ENCODE measurements around the gene PLOD3.
A peak's percentile ranks its signal among the peaks of the same experiment; 100 is the strongest.

PLOD3 gene

GRCh38 chr7:101174322-101174854 is 43.0 kb downstream of the PLOD3 start:
- H2AFZ ChIP-seq (ENCODE audit: low read depth, low read length), result no peak overlapping the region
- H4K91ac ChIP-seq (ENCODE audit: low read length), result no peak overlapping the region
- H2BK5ac ChIP-seq (ENCODE audit: low read depth, low read length, poor library complexity, severe bottlenecking), result no peak overlapping the region
- H2BK12ac ChIP-seq (ENCODE audit: low read length in 2 of 2), result no peak overlapping the region
- H4K8ac ChIP-seq (ENCODE audit: low read length), result no peak overlapping the region
- no peak overlapping the region for H2BK15ac ChIP-seq (ENCODE audit: low read depth, poor library complexity, severe bottlenecking)
- no peak overlapping the region for H2BK120ac ChIP-seq (ENCODE audit: low read depth, low read length)
- no peak overlapping the region for H3K27ac ChIP-seq (ENCODE audit: low read length, poor library complexity, severe bottlenecking)
- WGBS, result 5% methylated on average over 27 of the region's 28 CpGs
- H3K4me2 ChIP-seq (ENCODE audit: low read length, poor library complexity, severe bottlenecking), result no peak overlapping the region
- H3K4me3 ChIP-seq (ENCODE audit: insufficient read depth in 1 of 2, low read depth in 1 of 2, low read length in 2 of 2), result no peak overlapping the region
- H3K4ac ChIP-seq (ENCODE audit: low read depth in 1 of 2, low read length in 2 of 2), result no peak overlapping the region
- no peak overlapping the region for H3K23ac ChIP-seq (ENCODE audit: low read length in 2 of 2)
- no peak overlapping the region for H2AK5ac ChIP-seq (ENCODE audit: low read length, severe bottlenecking)
- H3K36me3 ChIP-seq (ENCODE audit: control insufficient read depth in 1 of 2, insufficient read depth in 2 of 2, low read depth in 1 of 2, low read length in 2 of 2), result no peaks in the 10 kb centered on the region
- peaks cover 31% of the 10 kb centered on the region for H3K4me1 ChIP-seq (ENCODE audit: control insufficient read depth, insufficient read depth, low read depth, low read length)
- no peaks in the 10 kb centered on the region for H3K9me3 ChIP-seq (ENCODE audit: control insufficient read depth, low read length)
- no peak overlapping the region for H3K14ac ChIP-seq (ENCODE audit: low read length in 2 of 2)
- no peak overlapping the region for H3K9ac ChIP-seq (ENCODE audit: low read length)
- no peak for DNase-seq
- no peak overlapping the region for H3K18ac ChIP-seq (ENCODE audit: low read depth in 1 of 2, low read length in 2 of 2)
- H3K79me1 ChIP-seq (replicated peaks; ENCODE audit: low read length, poor library complexity, severe bottlenecking), result no peaks in the 10 kb centered on the region
- peaks cover 92 to 95% of the 10 kb centered on the region in 2 experiments for H3K27me3 ChIP-seq (ENCODE audit: control insufficient read depth in 1 of 2, insufficient read depth in 1 of 2, low read length in 2 of 2)

DNA sequence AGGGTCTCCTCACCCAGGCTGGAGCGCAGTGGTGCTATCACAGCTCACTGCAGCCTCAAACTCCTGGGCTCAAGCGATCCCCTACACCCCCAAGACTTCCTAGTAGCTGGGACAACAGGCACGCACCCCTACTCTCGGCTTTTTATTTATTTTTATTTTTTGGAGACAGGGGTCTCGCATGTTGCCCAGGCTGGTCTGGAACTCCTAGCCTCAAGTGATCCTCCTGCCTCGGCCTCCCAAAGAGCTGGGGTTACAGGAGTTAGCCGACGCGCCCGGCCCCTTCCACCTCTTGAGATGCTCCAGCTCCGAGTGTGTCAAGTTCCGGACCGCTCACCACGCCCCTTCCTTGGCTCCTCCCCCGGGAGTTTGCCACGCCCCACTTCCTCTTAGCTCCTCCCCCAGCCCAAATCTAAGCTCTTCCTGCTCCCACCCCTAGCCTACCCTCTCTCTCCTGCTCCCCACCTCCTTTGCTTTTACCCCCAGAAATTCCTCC is 43.6 kb downstream of the PLOD3 start:
- H2BK5ac ChIP-seq (ENCODE audit: low read depth, low read length, poor library complexity, severe bottlenecking), result no peak overlapping the region
- H2AFZ ChIP-seq (ENCODE audit: low read depth, low read length), result no peak overlapping the region
- no peak overlapping the region for H4K91ac ChIP-seq (ENCODE audit: low read length)
- peaks cover 31% of the 10 kb centered on the region for H3K4me1 ChIP-seq (ENCODE audit: control insufficient read depth, insufficient read depth, low read depth, low read length)
- no peak overlapping the region for H2BK120ac ChIP-seq (ENCODE audit: low read depth, low read length)
- no peak overlapping the region for H3K14ac ChIP-seq (ENCODE audit: low read length in 2 of 2)
- 13% methylated on average over 16 of the region's 16 CpGs for WGBS
- H3K9ac ChIP-seq (ENCODE audit: low read length), result no peak overlapping the region
- H3K18ac ChIP-seq (ENCODE audit: low read depth in 1 of 2, low read length in 2 of 2), result no peak overlapping the region
- no peaks in the 10 kb centered on the region for H3K9me3 ChIP-seq (ENCODE audit: control insufficient read depth, low read length)
- no peak overlapping the region for H2BK15ac ChIP-seq (ENCODE audit: low read depth, poor library complexity, severe bottlenecking)
- H3K36me3 ChIP-seq (ENCODE audit: control insufficient read depth in 1 of 2, insufficient read depth in 2 of 2, low read depth in 1 of 2, low read length in 2 of 2), result no peaks in the 10 kb centered on the region
- H3K27me3 ChIP-seq (ENCODE audit: control insufficient read depth in 1 of 2, insufficient read depth in 1 of 2, low read length in 2 of 2), result peaks cover 92 to 97% of the 10 kb centered on the region in 2 experiments
- no peak for DNase-seq
- H4K8ac ChIP-seq (ENCODE audit: low read length), result no peak overlapping the region
- H3K79me1 ChIP-seq (replicated peaks; ENCODE audit: low read length, poor library complexity, severe bottlenecking), result no peaks in the 10 kb centered on the region
- no peak overlapping the region for H3K23ac ChIP-seq (ENCODE audit: low read length in 2 of 2)
- no peak overlapping the region for H3K27ac ChIP-seq (ENCODE audit: low read length, poor library complexity, severe bottlenecking)
- no peak overlapping the region for H3K4me2 ChIP-seq (ENCODE audit: low read length, poor library complexity, severe bottlenecking)
- peak overlapping the region in 1 of 2 experiments; percentile 61 for H3K4me3 ChIP-seq (ENCODE audit: insufficient read depth in 1 of 2, low read depth in 1 of 2, low read length in 2 of 2)
- no peak overlapping the region for H2BK12ac ChIP-seq (ENCODE audit: low read length in 2 of 2)
- H3K4ac ChIP-seq (ENCODE audit: low read depth in 1 of 2, low read length in 2 of 2), result no peak overlapping the region
- H2AK5ac ChIP-seq (ENCODE audit: low read length, severe bottlenecking), result no peak overlapping the region

- 4% methylated on average over 44 of the region's 53 CpGs for WGBS
- no peak overlapping the region for H2AK5ac ChIP-seq (ENCODE audit: low read length, severe bottlenecking)
- no peak overlapping the region for H3K18ac ChIP-seq (ENCODE audit: low read depth in 1 of 2, low read length in 2 of 2)
- H3K9me3 ChIP-seq (ENCODE audit: control insufficient read depth, low read length), result no peaks in the 10 kb centered on the region
- H3K4me3 ChIP-seq (ENCODE audit: insufficient read depth in 1 of 2, low read depth in 1 of 2, low read length in 2 of 2), result peak overlapping the region; percentile 47 to 61
- H3K23ac ChIP-seq (ENCODE audit: low read length in 2 of 2), result peak overlapping the region in 1 of 2 experiments; percentile 38
- H4K8ac ChIP-seq (ENCODE audit: low read length), result no peak overlapping the region
- no peaks in the 10 kb centered on the region for H3K79me1 ChIP-seq (replicated peaks; ENCODE audit: low read length, poor library complexity, severe bottlenecking)
- peaks cover 93 to 97% of the 10 kb centered on the region in 2 experiments for H3K27me3 ChIP-seq (ENCODE audit: control insufficient read depth in 1 of 2, insufficient read depth in 1 of 2, low read length in 2 of 2)
- H3K4me2 ChIP-seq (ENCODE audit: low read length, poor library complexity, severe bottlenecking), result peak overlapping the region; percentile 47
- H3K4me1 ChIP-seq (ENCODE audit: control insufficient read depth, insufficient read depth, low read depth, low read length), result peaks cover 34% of the 10 kb centered on the region
- no peak overlapping the region for H2BK12ac ChIP-seq (ENCODE audit: low read length in 2 of 2)
- no peak overlapping the region for H3K27ac ChIP-seq (ENCODE audit: low read length, poor library complexity, severe bottlenecking)
- no peak overlapping the region for H2BK15ac ChIP-seq (ENCODE audit: low read depth, poor library complexity, severe bottlenecking)
- H3K14ac ChIP-seq (ENCODE audit: low read length in 2 of 2), result no peak overlapping the region
- H2BK5ac ChIP-seq (ENCODE audit: low read depth, low read length, poor library complexity, severe bottlenecking), result no peak overlapping the region
- H2AFZ ChIP-seq (ENCODE audit: low read depth, low read length), result peak overlapping the region; percentile 30
- H3K4ac ChIP-seq (ENCODE audit: low read depth in 1 of 2, low read length in 2 of 2), result no peak overlapping the region
- no peak overlapping the region for H2BK120ac ChIP-seq (ENCODE audit: low read depth, low read length)
- no peak overlapping the region for H3K9ac ChIP-seq (ENCODE audit: low read length)
- no peaks in the 10 kb centered on the region for H3K36me3 ChIP-seq (ENCODE audit: control insufficient read depth in 1 of 2, insufficient read depth in 2 of 2, low read depth in 1 of 2, low read length in 2 of 2)
- no peak overlapping the region for H4K91ac ChIP-seq (ENCODE audit: low read length)
- DNase-seq, result peak; percentile 57
These were observed 44.3 kb downstream of the PLOD3 start for GRCh38 chr7:101172854-101173751.

Measured in mesenchymal stem cell (in vitro differentiated cells and primary cell).